ENCODE results near the gene CLDN11. TPM values are rescaled to one million over a fixed set of nuclear protein-coding genes. Genes with fewer than 3 reads are reported as not detected.

CLDN11 gene
- polyA plus RNA-seq, 1 donor from 2014 or later: 0.98 TPM

DNA sequence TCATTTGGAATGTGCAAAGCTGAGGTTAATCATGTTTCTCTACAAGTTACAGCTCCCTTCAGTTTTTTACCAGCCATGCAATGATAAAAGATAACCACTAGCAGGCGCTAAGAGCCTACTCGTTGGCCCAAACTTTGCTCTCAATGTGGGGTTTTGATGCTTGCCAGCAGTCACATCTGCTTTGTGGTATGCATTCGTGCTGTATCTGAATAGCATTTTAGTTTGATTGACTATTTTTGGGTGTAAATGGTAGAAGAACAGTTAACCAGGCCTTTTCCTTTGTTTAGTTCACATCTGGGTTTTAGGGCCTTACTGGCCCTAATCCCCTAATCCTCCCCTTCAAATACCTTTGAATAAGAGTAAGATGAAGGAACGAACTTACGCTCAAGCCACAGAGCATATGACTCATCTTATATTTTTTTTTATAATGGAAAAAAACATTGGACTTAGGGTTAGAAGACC, 4.4 kb upstream of the CLDN11 start:
- H3K27ac ChIP-seq (ENCODE audit: low read length): no peak overlapping the region

DNA sequence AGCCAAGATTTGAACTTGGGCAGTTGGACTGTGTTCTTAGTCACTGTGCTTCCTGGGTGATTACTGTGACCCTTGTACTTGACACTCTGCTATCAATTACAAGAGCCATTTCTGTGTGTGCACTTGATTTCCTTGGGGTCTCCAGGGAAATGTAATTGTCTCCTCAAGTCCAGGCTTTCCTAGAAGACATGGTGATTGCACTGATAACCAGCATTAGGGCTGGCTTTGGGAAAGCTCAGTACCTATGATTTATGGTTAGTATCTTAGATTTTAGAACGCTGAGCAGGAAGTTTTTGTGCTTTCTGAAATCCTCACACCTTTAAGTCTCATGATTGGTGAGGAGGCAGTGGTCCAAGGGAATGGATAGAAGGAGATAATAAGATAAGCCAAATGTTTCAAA, 1.6 kb upstream of the CLDN11 start:
- Histone ChIP-seq H3K9me2 (ENCODE audit: insufficient read depth, low read length) (no peaks in the 10 kb centered on the region), H3F3A (ENCODE audit: insufficient read depth, low read length, poor library complexity, severe bottlenecking) (no peaks in the 10 kb centered on the region), H2AFZ (ENCODE audit: low read depth, low read length) (no peak overlapping the region), H3K9ac (ENCODE audit: low read length) (no peak overlapping the region), H3K9me3 (ENCODE audit: low read length) (no peaks in the 10 kb centered on the region), H3K27ac (ENCODE audit: low read length) (no peak overlapping the region), H3K4me3 (ENCODE audit: low read length) (no peak overlapping the region), H3K36me3 (ENCODE audit: insufficient read depth, low read length) (no peaks in the 10 kb centered on the region), H4K20me1 (ENCODE audit: insufficient read depth) (no peaks in the 10 kb centered on the region), H3K79me2 (replicated peaks; ENCODE audit: insufficient read depth, low read length) (no peaks in the 10 kb centered on the region), H3K4me2 (ENCODE audit: low read length) (no peak overlapping the region), H3K27me3 (ENCODE audit: insufficient read depth, low read depth, low read length) (peaks cover 42% of the 10 kb centered on the region)
- TF ChIP-seq POLR2AphosphoS5 (IDR thresholded peaks at IDR 0.05) (no peak), SMC3 (conservative IDR thresholded peaks at IDR 0.05; ENCODE audit: poor library complexity) (no peak), RAD21 (conservative IDR thresholded peaks at IDR 0.05) (no peak), EZH2 (IDR thresholded peaks at IDR 0.05; ENCODE audit: borderline replicate concordance, insufficient read depth, low read length, poor library complexity, severe bottlenecking) (no peak), TAF1 (IDR thresholded peaks at IDR 0.05; ENCODE audit: low read depth) (no peak), EP300 (conservative IDR thresholded peaks at IDR 0.05; ENCODE audit: poor library complexity, severe bottlenecking) (no peak), MXI1 (conservative IDR thresholded peaks at IDR 0.05; ENCODE audit: poor library complexity, severe bottlenecking) (no peak)
- TF ChIP-seq, protein P1, sequence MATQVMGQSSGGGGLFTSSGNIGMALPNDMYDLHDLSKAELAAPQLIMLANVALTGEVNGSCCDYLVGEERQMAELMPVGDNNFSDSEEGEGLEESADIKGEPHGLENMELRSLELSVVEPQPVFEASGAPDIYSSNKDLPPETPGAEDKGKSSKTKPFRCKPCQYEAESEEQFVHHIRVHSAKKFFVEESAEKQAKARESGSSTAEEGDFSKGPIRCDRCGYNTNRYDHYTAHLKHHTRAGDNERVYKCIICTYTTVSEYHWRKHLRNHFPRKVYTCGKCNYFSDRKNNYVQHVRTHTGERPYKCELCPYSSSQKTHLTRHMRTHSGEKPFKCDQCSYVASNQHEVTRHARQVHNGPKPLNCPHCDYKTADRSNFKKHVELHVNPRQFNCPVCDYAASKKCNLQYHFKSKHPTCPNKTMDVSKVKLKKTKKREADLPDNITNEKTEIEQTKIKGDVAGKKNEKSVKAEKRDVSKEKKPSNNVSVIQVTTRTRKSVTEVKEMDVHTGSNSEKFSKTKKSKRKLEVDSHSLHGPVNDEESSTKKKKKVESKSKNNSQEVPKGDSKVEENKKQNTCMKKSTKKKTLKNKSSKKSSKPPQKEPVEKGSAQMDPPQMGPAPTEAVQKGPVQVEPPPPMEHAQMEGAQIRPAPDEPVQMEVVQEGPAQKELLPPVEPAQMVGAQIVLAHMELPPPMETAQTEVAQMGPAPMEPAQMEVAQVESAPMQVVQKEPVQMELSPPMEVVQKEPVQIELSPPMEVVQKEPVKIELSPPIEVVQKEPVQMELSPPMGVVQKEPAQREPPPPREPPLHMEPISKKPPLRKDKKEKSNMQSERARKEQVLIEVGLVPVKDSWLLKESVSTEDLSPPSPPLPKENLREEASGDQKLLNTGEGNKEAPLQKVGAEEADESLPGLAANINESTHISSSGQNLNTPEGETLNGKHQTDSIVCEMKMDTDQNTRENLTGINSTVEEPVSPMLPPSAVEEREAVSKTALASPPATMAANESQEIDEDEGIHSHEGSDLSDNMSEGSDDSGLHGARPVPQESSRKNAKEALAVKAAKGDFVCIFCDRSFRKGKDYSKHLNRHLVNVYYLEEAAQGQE (IDR thresholded peaks at IDR 0.05; ENCODE audit: borderline replicate concordance): no peak
- TF ChIP-seq, protein P2, sequence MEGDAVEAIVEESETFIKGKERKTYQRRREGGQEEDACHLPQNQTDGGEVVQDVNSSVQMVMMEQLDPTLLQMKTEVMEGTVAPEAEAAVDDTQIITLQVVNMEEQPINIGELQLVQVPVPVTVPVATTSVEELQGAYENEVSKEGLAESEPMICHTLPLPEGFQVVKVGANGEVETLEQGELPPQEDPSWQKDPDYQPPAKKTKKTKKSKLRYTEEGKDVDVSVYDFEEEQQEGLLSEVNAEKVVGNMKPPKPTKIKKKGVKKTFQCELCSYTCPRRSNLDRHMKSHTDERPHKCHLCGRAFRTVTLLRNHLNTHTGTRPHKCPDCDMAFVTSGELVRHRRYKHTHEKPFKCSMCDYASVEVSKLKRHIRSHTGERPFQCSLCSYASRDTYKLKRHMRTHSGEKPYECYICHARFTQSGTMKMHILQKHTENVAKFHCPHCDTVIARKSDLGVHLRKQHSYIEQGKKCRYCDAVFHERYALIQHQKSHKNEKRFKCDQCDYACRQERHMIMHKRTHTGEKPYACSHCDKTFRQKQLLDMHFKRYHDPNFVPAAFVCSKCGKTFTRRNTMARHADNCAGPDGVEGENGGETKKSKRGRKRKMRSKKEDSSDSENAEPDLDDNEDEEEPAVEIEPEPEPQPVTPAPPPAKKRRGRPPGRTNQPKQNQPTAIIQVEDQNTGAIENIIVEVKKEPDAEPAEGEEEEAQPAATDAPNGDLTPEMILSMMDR (IDR thresholded peaks at IDR 0.05; ENCODE audit: poor library complexity, severe bottlenecking): no peak

More for the DNA sequence above, 4.4 kb upstream of the CLDN11 start:
- Histone ChIP-seq H3K36me3 (ENCODE audit: insufficient read depth, low read length) (no peaks in the 10 kb centered on the region), H3K79me2 (replicated peaks; ENCODE audit: insufficient read depth, low read length) (no peaks in the 10 kb centered on the region), H3K9ac (ENCODE audit: low read length) (no peak overlapping the region), H3K27me3 (ENCODE audit: insufficient read depth, low read depth, low read length) (peaks cover 26% of the 10 kb centered on the region), H3K9me3 (ENCODE audit: low read length) (no peaks in the 10 kb centered on the region), H2AFZ (ENCODE audit: low read depth, low read length) (no peak overlapping the region), H4K20me1 (ENCODE audit: insufficient read depth) (no peaks in the 10 kb centered on the region), H3K4me3 (ENCODE audit: low read length) (no peak overlapping the region), H3K4me2 (ENCODE audit: low read length) (no peak overlapping the region), H3F3A (ENCODE audit: insufficient read depth, low read length, poor library complexity, severe bottlenecking) (no peaks in the 10 kb centered on the region), H3K9me2 (ENCODE audit: insufficient read depth, low read length) (no peaks in the 10 kb centered on the region)
- TF ChIP-seq RAD21 (conservative IDR thresholded peaks at IDR 0.05): peak; percentile 96
- TF ChIP-seq MXI1 (conservative IDR thresholded peaks at IDR 0.05; ENCODE audit: poor library complexity, severe bottlenecking): no peak
- TF ChIP-seq TAF1 (IDR thresholded peaks at IDR 0.05; ENCODE audit: low read depth): no peak
- TF ChIP-seq SMC3 (conservative IDR thresholded peaks at IDR 0.05; ENCODE audit: poor library complexity): peak; percentile 96
- TF ChIP-seq, protein P1 (IDR thresholded peaks at IDR 0.05; ENCODE audit: borderline replicate concordance): no peak
- TF ChIP-seq, protein P2 (IDR thresholded peaks at IDR 0.05; ENCODE audit: poor library complexity, severe bottlenecking): peak; percentile 94
- no peak for TF ChIP-seq EZH2 (IDR thresholded peaks at IDR 0.05; ENCODE audit: borderline replicate concordance, insufficient read depth, low read length, poor library complexity, severe bottlenecking)
